Measurements from ENCODE around the gene PTPN3. TPM values are rescaled to one million over a fixed set of nuclear protein-coding genes. Genes with fewer than 3 reads are reported as not detected.

PTPN3 gene
- total and polyA plus RNA-seq, 4 donors: 4.3 to 22.9 (median 9.4) TPM

DNA sequence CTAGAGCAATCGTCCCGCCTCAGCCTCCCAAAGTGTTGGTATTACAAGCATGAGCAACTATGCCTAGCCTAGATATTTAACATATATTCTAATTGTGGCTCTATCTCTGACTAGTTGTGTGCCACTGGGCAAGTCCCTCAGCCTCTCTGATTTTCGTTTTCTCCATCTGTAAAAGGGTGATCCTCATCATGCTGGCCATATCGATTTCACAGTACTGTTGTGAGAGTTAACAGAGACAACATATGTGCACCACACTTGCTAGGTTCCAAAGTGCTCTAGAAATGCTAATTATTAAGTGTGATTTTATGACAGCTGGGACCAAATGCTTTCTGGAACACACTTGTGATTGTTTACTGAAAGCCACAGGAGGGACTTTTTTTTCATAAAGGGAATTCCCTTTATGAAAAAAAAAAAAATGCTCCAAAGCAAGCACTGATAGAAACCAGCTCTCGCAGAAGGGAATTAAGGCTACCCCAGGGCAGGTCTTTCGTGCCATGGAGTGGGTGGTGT, 98.8 kb downstream of the PTPN3 start:
- WGBS, 2 donors: 88 to 92% methylated on average over 6 of the region's 6 CpGs

GRCh38 chr9:109391176-109391575, 106.9 kb downstream of the PTPN3 start:
- no peaks in the 10 kb centered on the region for H3K27me3 ChIP-seq (ENCODE audit: control insufficient read depth in 1 of 2, insufficient read depth in 2 of 2, low read length in 1 of 2)
- DNase-seq: no peak
- ATAC-seq (ENCODE audit: low FRiP score): no peak
- H3K9me3 ChIP-seq (ENCODE audit: control insufficient read depth, low read length): no peaks in the 10 kb centered on the region
- no peak overlapping the region for H3K4me3 ChIP-seq (ENCODE audit: low read length in 2 of 2)
- peaks cover 10 to 20% of the 10 kb centered on the region in 2 donors for H3K36me3 ChIP-seq (ENCODE audit: control insufficient read depth in 1 of 2, insufficient read depth in 2 of 2, low read length in 1 of 2)
- no peak overlapping the region for H3K27ac ChIP-seq (ENCODE audit: low read depth in 1 of 2, low read length in 2 of 2)
- intact Hi-C loops (cut with DNase I): no loop called here
- 80 to 81% methylated on average over 10 of the region's 10 CpGs for whole genome bisulfite sequencing, 2 donors
- no peaks in the 10 kb centered on the region for H3K4me1 ChIP-seq (ENCODE audit: control insufficient read depth in 1 of 2, insufficient read depth in 2 of 2, low read length in 2 of 2)

More for the DNA sequence above, 98.8 kb downstream of the PTPN3 start:
- no peak for ATAC-seq (ENCODE audit: low FRiP score)
- Histone ChIP-seq H3K36me3 (ENCODE audit: control insufficient read depth in 1 of 2, insufficient read depth in 2 of 2, low read length in 1 of 2) (peaks cover 9 to 16% of the 10 kb centered on the region in 2 donors), H3K4me3 (ENCODE audit: low read length in 2 of 2) (no peak overlapping the region), H3K4me1 (ENCODE audit: control insufficient read depth in 1 of 2, insufficient read depth in 2 of 2, low read length in 2 of 2) (no peaks in the 10 kb centered on the region), H3K27ac (ENCODE audit: low read depth in 1 of 2, low read length in 2 of 2) (no peak overlapping the region), H3K9me3 (ENCODE audit: control insufficient read depth, low read length) (no peaks in the 10 kb centered on the region), H3K27me3 (ENCODE audit: control insufficient read depth in 1 of 2, insufficient read depth in 2 of 2, low read length in 1 of 2) (no peaks in the 10 kb centered on the region)
- DNase-seq: no peak
- intact Hi-C loops (cut with DNase I): no loop called here

DNA sequence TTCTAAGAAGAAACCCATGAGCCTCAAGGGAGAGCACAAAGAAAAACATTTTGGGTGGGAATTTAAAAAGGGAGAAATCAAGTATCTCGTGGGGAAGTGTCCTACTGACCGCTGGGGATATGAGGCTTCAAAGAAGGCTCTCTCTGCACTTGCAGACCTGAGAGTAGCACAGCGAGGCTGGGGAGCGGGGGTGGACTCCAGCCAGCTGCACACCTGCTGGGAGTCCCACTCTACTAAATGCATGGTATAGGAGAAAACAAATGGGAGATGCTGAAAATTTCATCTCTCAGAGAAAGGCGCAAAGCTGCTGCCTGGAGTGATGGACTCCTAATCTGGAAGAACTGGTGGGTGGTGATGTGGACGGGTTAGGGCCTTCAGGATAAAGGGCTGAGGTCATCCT, 110.3 kb downstream of the PTPN3 start:
- Histone ChIP-seq H3K27ac (ENCODE audit: low read depth in 1 of 2, low read length in 2 of 2) (no peak overlapping the region), H3K4me1 (ENCODE audit: control insufficient read depth in 1 of 2, insufficient read depth in 2 of 2, low read length in 2 of 2) (no peaks in the 10 kb centered on the region), H3K36me3 (ENCODE audit: control insufficient read depth in 1 of 2, insufficient read depth in 2 of 2, low read length in 1 of 2) (peaks cover 26% of the 10 kb centered on the region in 2 donors), H3K9me3 (ENCODE audit: control insufficient read depth, low read length) (no peaks in the 10 kb centered on the region), H3K27me3 (ENCODE audit: control insufficient read depth in 1 of 2, insufficient read depth in 2 of 2, low read length in 1 of 2) (no peaks in the 10 kb centered on the region), H3K4me3 (ENCODE audit: low read length in 2 of 2) (no peak overlapping the region)
- intact Hi-C loops (cut with DNase I): no loop called here
- 90 to 92% methylated on average over 6 of the region's 6 CpGs for WGBS, 2 donors
- DNase-seq: no peak
- ATAC-seq (ENCODE audit: low FRiP score): no peak

GRCh38 chr9:109387206-109387605, 110.9 kb downstream of the PTPN3 start:
- Histone ChIP-seq H3K27ac (ENCODE audit: low read depth in 1 of 2, low read length in 2 of 2) (no peak overlapping the region), H3K27me3 (ENCODE audit: control insufficient read depth in 1 of 2, insufficient read depth in 2 of 2, low read length in 1 of 2) (no peaks in the 10 kb centered on the region), H3K4me3 (ENCODE audit: low read length in 2 of 2) (no peak overlapping the region), H3K36me3 (ENCODE audit: control insufficient read depth in 1 of 2, insufficient read depth in 2 of 2, low read length in 1 of 2) (peaks cover 26 to 28% of the 10 kb centered on the region in 2 donors), H3K4me1 (ENCODE audit: control insufficient read depth in 1 of 2, insufficient read depth in 2 of 2, low read length in 2 of 2) (no peaks in the 10 kb centered on the region), H3K9me3 (ENCODE audit: control insufficient read depth, low read length) (no peaks in the 10 kb centered on the region)
- ATAC-seq (ENCODE audit: low FRiP score): no peak
- 79 to 85% methylated on average over 3 of the region's 3 CpGs for WGBS, 2 donors
- DNase-seq: no peak
- intact Hi-C loops (cut with DNase I): no loop called here

- DNase-seq: no peak
- intact Hi-C loops (cut with DNase I): no loop called here
- H3K36me3 ChIP-seq (ENCODE audit: control insufficient read depth in 1 of 2, insufficient read depth in 2 of 2, low read length in 1 of 2): peaks cover 27 to 33% of the 10 kb centered on the region in 2 donors
These were observed 112.6 kb downstream of the PTPN3 start for GRCh38 chr9:109385499-109385898.

DNA sequence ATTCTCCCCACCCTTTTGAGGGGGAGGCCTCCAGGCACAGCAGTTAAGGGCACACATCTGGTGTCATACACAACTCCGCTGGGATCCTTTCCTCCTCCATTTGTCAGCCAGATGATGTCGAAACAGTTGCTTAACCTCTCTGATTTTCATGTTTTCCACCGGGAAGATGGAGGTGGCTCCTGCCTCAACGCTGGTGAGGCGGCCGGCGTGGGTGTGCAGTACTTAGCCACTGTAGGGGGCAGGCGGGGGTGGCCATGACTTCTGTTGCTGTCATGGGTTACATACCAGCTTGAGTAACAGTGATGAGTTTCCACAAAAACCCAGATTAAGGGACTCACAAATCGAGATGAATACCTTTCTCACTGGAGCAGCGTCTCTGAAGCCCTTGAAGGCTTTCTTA, 114.2 kb downstream of the PTPN3 start:
- WGBS, 2 donors: 86 to 91% methylated on average over 10 of the region's 10 CpGs
- intact Hi-C loops (cut with DNase I): no loop called here
- H3K27ac ChIP-seq (ENCODE audit: low read depth in 1 of 2, low read length in 2 of 2): no peak overlapping the region

More at GRCh38 chr9:109385499-109385898, 112.6 kb downstream of the PTPN3 start:
- H3K4me3 ChIP-seq (ENCODE audit: low read length in 2 of 2): no peak overlapping the region
- no peaks in the 10 kb centered on the region for H3K4me1 ChIP-seq (ENCODE audit: control insufficient read depth in 1 of 2, insufficient read depth in 2 of 2, low read length in 2 of 2)
- no peak overlapping the region for H3K27ac ChIP-seq (ENCODE audit: low read depth in 1 of 2, low read length in 2 of 2)
- H3K9me3 ChIP-seq (ENCODE audit: control insufficient read depth, low read length): no peaks in the 10 kb centered on the region
- no peak for ATAC-seq (ENCODE audit: low FRiP score)
- 90 to 96% methylated on average over 3 of the region's 3 CpGs for WGBS, 2 donors
- H3K27me3 ChIP-seq (ENCODE audit: control insufficient read depth in 1 of 2, insufficient read depth in 2 of 2, low read length in 1 of 2): no peaks in the 10 kb centered on the region

GRCh38 chr9:109383356-109383755, 114.8 kb downstream of the PTPN3 start:
- peaks cover 34 to 35% of the 10 kb centered on the region in 2 donors for H3K36me3 ChIP-seq (ENCODE audit: control insufficient read depth in 1 of 2, insufficient read depth in 2 of 2, low read length in 1 of 2)

More for the DNA sequence above, 114.2 kb downstream of the PTPN3 start:
- ATAC-seq (ENCODE audit: low FRiP score) (no peak), DNase-seq (no peak)
- no peak overlapping the region for H3K4me3 ChIP-seq (ENCODE audit: low read length in 2 of 2)
- H3K27me3 ChIP-seq (ENCODE audit: control insufficient read depth in 1 of 2, insufficient read depth in 2 of 2, low read length in 1 of 2): no peaks in the 10 kb centered on the region
- H3K36me3 ChIP-seq (ENCODE audit: control insufficient read depth in 1 of 2, insufficient read depth in 2 of 2, low read length in 1 of 2): peaks cover 29 to 35% of the 10 kb centered on the region in 2 donors
- no peaks in the 10 kb centered on the region for H3K4me1 ChIP-seq (ENCODE audit: control insufficient read depth in 1 of 2, insufficient read depth in 2 of 2, low read length in 2 of 2)
- no peaks in the 10 kb centered on the region for H3K9me3 ChIP-seq (ENCODE audit: control insufficient read depth, low read length)

GRCh38 chr9:109382585-109382984, 115.5 kb downstream of the PTPN3 start:
- WGBS, 2 donors: 96 to 98% methylated on average over 3 of the region's 3 CpGs
- intact Hi-C loops (cut with DNase I): no loop called here
- Histone ChIP-seq H3K27me3 (ENCODE audit: control insufficient read depth in 1 of 2, insufficient read depth in 2 of 2, low read length in 1 of 2) (no peaks in the 10 kb centered on the region), H3K4me1 (ENCODE audit: control insufficient read depth in 1 of 2, insufficient read depth in 2 of 2, low read length in 2 of 2) (no peaks in the 10 kb centered on the region), H3K4me3 (ENCODE audit: low read length in 2 of 2) (no peak overlapping the region), H3K9me3 (ENCODE audit: control insufficient read depth, low read length) (no peaks in the 10 kb centered on the region), H3K36me3 (ENCODE audit: control insufficient read depth in 1 of 2, insufficient read depth in 2 of 2, low read length in 1 of 2) (peaks cover 34% of the 10 kb centered on the region in 2 donors), H3K27ac (ENCODE audit: low read depth in 1 of 2, low read length in 2 of 2) (no peak overlapping the region)
- ATAC-seq (ENCODE audit: low FRiP score) (no peak), DNase-seq (no peak)

More at GRCh38 chr9:109383356-109383755, 114.8 kb downstream of the PTPN3 start:
- no peaks in the 10 kb centered on the region for H3K27me3 ChIP-seq (ENCODE audit: control insufficient read depth in 1 of 2, insufficient read depth in 2 of 2, low read length in 1 of 2)
- no peaks in the 10 kb centered on the region for H3K4me1 ChIP-seq (ENCODE audit: control insufficient read depth in 1 of 2, insufficient read depth in 2 of 2, low read length in 2 of 2)
- H3K9me3 ChIP-seq (ENCODE audit: control insufficient read depth, low read length): no peaks in the 10 kb centered on the region
- WGBS, 2 donors: 92 to 95% methylated on average over 15 of the region's 15 CpGs
- ATAC-seq (ENCODE audit: low FRiP score) (no peak), DNase-seq (no peak)
- H3K27ac ChIP-seq (ENCODE audit: low read depth in 1 of 2, low read length in 2 of 2): no peak overlapping the region
- no peak overlapping the region for H3K4me3 ChIP-seq (ENCODE audit: low read length in 2 of 2)
- intact Hi-C loops (cut with DNase I): no loop called here

- intact Hi-C loops (cut with DNase I): no loop called here
- no peaks in the 10 kb centered on the region for H3K27me3 ChIP-seq (ENCODE audit: control insufficient read depth in 1 of 2, insufficient read depth in 2 of 2, low read length in 1 of 2)
- H3K9me3 ChIP-seq (ENCODE audit: control insufficient read depth, low read length): no peaks in the 10 kb centered on the region
- no peak for DNase-seq
- H3K27ac ChIP-seq (ENCODE audit: low read depth in 1 of 2, low read length in 2 of 2): no peak overlapping the region
- H3K36me3 ChIP-seq (ENCODE audit: control insufficient read depth in 1 of 2, insufficient read depth in 2 of 2, low read length in 1 of 2): peaks cover 30 to 32% of the 10 kb centered on the region in 2 donors
- H3K4me1 ChIP-seq (ENCODE audit: control insufficient read depth in 1 of 2, insufficient read depth in 2 of 2, low read length in 2 of 2): no peaks in the 10 kb centered on the region
- no peak for ATAC-seq (ENCODE audit: low FRiP score)
- H3K4me3 ChIP-seq (ENCODE audit: low read length in 2 of 2): no peak overlapping the region
- 93% methylated on average over 13 of the region's 13 CpGs for WGBS, 2 donors
These were observed 115.9 kb downstream of the PTPN3 start for GRCh38 chr9:109382182-109382581.
